SK-N-MC (cell line): ENCODE results near the gene TLX2.

Source experiments
- EZH2 ChIP-seq: fragments of 200-600 bp; sonication (generic); IDR thresholded peaks from one replicate; pipeline ENCODE4 v1.6.1; 2017; ENCODE audit warnings: antibody characterized with exemption
- POLR2AphosphoS5 ChIP-seq: IDR thresholded peaks from 2 replicates; pipeline ENCODE4 v1.6.1; 2012; ENCODE audit warnings: mild to moderate bottlenecking, low read depth, low read length, borderline replicate concordance

DNA sequence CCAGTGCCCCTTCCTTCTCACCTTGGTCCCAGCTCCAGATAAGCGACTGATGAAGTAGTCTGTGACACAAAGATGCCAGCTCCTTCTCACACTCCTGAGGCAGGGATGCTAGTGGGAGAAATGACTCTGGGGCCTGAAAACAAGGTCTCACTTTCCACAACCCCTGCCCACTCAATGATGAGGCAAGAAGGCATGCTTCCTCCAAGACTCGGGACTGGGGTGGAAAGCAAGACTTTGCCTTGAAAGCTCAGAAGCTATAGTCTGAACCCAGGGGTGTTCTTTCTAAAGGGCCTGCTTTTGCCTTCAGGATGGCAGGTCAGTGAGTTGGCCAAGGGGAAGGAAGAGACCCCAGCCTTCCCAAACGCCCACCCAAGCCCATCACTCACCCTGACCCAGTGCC, 32.8 kb upstream of the TLX2 start:
- TF ChIP-seq POLR2AphosphoS5 (no peak), EZH2 (no peak)
